HG03575 (cell line): ENCODE results near the gene LIN37.

Experiments used
- ATAC-seq: cut with Tn5 transposase; IDR thresholded peaks from one replicate; pipeline ENCODE4 v1.9.1; 2021; ENCODE audit not compliant: unreplicated experiment, insufficient number of reproducible peaks, low FRiP score; ENCODE audit errors: extremely low read depth

The LIN37 gene

DNA sequence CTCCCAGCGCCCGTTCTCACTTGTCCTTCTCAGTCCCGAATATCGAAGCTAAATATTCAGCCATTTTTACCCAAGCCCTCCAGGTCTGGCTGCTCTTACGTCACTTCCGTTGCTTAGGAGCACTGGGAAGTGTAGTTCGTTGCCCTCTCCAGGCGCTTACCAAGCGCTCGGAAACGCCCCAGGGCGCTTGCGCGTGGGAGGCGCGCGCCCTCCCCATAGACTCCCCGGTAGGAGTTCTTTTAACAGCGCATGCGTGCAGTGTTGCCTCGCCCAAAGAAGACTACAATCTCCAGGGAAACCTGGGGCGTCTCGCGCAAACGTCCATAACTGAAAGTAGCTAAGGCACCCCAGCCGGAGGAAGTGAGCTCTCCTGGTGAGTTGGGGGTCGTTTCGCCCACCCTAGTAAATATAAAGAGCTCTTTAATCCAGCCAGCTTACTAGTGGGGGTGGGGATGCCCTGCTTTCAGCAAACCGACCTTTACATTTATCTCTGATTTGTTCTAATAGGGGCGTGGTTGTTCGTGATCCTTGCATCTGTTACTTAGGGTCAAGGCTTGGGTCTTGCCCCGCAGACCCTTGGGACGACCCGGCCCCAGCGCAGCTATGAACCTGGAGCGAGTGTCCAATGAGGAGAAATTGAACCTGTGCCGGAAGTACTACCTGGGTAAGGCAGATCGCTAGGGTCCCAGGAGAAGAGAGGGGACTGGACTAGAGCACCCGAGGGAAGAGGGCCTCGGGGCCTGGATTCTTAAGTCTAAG lies 2.9 kb upstream of the LIN37 start, which contains the start of the genes PSENEN and U2AF1L4:
TSS of gene PSENEN (plus strand) at position 324 of the 759 bp plus-strand sequence. CDS start at position 604, 280 bp downstream.
TSS of gene U2AF1L4 (minus strand) at position 91 of the 759 bp plus-strand sequence. CDS start at position 64, 27 bp downstream.
- ATAC-seq: no peak

DNA sequence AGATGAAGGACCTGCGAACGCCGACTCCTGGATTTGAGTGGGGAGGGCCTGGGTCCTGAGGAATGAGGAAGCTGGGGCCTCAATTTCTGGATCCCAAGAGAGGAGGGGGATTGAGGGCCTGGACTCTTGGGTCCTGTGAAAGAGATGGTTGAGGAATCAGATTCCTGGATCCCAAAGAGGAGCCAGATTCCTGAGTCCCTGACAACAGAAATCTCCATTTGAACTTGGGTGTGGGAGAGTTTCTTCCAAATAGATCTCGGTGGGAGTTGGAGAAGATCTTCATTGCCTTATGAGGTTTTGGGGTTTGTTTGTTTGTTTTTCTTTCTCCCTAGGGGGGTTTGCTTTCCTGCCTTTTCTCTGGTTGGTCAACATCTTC lies 2.3 kb upstream of the LIN37 start:
- no peak for ATAC-seq

DNA sequence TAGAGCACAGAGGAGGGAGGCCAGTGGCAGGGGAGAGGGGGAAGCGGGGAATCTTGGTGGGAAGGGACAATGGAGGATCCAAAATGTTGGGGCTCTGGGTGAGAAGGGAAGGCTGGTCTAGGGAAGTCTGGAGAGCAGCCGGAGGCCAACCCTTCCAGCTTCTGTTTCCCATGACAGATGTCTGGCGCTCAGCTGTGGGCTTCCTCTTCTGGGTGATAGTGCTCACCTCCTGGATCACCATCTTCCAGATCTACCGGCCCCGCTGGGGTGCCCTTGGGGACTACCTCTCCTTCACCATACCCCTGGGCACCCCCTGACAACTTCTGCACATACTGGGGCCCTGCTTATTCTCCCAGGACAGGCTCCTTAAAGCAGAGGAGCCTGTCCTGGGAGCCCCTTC lies 1.8 kb upstream of the LIN37 start:
- ATAC-seq: no peak

DNA sequence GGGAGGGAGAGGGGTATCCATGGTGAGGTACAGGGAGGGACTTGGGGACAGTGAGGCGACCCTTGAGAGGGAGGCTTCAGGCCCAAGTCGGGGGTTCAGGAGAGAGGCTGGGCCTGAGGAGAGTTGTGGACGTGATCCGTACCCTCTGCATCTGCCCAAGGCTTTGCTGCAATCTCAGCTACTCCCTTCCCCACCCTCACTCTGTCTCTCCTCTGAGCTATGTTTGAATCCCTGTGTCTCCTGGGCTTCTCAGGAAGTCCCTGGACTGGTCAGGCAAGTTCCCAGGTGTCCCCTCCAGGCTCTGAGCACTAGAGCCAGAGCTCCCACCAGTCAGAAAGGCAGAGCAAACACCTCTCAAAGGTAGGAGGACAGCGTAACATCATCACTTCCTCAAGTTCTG lies 1.8 kb downstream of the LIN37 start:
- ATAC-seq: no peak

DNA sequence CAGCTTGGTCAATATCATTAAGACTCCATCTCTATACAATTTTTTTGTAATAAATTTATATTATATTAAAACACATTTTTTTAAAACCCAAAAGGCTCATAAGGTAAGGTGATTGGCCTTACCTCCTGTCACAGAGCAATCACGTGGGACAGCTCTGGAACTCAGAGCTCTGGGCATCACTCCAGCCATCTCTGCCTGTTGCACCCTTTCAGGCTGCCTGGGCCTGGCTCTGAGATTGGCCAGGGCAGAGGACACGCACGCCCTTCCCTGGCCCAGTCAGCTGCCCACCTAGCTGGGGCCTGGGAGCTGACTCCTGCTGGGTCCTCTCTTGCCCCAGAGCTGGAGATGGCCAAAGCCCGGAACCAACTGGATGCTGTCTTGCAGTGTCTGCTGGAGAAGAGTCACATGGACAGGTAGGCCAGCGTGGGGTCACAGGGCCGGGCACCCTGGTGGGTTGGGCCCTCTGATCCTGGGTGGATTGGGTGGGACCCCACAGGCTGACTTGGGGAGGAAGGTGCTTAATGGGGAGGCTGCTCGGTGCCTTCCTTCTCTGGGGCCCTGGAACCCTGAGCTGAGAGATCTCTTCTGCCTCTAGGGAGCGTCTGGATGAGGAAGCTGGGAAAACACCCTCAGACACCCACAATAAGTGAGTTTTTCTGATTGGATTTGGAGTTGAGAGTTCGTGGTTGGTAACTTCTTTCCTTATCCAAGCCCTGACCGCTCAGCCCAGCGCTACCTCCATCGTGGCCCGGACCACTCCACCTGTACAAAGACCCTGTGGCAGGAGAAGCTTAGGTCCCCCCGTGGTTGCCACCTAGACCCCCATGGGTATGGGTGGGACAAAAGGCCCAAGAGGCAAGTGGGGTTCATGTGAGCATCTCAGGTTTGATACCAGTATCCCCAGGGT lies 3.7 kb downstream of the LIN37 start:
- ATAC-seq: no peak

DNA sequence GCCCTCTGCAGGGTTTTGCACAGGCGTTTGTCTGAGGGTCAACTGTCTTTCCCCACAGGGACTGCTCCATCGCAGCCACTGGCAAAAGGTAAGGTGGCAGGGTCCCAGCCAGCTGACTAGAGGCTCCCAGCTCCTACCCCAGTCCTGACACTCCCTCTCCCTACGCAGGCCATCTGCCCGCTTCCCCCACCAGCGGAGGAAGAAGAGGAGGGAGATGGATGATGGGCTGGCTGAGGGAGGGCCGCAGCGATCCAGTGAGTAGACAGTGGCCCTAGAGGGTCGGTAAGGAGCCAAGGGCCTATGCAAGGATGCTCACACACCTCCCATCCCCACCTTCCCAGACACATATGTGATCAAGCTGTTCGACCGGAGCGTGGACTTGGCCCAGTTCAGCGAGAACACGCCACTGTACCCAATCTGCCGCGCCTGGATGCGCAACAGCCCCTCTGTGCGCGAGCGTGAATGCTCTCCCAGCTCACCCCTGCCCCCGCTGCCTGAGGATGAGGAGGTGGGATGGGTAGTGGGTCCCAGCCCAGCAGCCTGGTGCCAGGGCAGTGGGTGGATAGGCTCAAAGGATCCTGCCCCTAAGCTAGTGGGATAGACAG lies 4.5 kb downstream of the LIN37 start:
- no peak for ATAC-seq

DNA sequence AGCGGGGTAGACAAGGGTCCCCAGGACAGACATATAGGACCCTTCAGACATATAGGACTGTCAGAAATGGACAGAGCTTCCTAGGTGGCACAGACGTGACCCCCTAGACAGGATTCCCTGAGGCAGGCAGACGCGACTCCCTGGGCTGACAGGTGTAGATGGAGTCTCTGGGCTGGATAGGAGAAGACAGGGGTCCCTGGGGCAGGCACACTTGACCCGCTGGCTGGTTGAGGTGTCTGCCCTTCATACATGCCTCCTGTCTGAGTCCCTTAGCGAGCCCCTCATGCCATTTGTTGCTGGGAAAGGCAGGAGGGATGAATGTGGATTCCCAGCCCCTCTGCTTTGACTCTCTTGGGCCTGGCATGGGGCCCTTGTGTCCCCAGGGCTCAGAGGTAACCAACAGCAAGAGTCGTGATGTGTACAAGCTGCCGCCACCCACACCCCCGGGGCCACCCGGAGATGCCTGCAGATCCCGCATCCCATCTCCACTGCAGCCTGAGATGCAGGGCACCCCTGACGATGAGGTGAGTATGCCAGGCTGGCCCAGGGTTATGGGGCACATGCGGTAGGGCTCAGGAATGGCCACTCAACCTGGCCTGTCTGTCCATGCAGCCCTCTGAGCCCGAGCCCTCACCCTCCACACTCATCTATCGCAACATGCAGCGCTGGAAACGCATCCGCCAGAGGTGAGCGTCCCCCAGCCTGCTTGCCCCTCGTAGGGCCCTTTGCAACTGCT lies 5.4 kb downstream of the LIN37 start:
- no peak for ATAC-seq

DNA sequence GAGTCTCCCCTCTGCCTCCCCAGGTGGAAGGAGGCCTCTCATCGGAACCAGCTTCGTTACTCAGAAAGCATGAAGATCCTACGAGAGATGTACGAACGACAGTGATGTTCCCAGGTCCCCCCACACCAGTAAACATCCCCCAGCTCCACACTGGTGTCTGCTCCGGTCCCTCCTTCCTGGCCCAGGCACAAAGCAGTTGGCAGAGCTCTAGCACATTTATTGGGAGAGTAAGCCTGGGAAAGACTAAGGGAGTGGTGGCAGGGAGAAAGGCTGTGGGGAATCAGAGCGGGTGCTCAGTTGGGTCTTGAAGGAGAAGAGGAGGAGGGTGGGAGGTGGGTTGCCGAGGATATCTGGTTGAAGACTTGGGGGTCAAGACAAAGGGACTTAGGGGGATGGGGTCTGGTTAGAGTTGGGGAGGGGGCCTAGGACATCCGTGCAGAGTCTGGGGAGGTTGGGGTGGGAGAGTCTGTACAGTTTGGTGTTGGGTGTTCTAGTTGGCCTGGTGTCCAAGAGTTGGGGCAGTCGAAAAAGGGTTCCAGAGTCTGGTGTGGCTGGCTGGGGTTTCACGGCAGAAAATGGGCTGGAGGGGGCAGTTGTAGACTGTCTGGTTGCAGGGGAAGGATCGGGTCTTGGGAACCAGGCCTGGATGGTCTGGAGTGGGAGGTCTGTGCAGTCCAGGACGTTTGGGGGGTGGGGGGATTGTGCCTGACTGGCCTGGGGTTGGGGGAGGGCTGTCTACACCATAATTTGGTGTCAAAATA lies 6.2 kb downstream of the LIN37 start:
- ATAC-seq: no peak

DNA sequence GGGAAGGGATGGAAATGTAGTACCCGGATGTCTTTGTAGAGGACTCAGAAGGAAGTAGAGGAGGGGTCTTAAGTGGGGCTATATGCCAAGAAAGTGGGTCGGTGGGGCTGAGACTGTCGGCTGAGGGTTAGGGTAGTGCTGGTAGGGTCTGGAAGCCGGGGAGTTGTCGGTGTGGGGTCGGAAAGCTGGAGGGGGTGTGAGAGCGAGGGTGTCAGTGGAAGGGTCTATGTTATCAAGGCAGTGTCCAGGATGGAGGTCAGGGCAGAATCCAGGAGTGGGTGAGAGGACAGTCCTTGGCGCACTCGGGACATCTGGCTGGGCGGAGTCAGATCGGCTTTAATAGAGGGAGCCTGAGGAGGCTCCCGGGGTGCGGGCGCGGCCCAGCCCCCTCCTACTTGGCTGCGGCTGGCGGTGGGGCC lies 6.8 kb downstream of the LIN37 start:
- ATAC-seq: no peak

DNA sequence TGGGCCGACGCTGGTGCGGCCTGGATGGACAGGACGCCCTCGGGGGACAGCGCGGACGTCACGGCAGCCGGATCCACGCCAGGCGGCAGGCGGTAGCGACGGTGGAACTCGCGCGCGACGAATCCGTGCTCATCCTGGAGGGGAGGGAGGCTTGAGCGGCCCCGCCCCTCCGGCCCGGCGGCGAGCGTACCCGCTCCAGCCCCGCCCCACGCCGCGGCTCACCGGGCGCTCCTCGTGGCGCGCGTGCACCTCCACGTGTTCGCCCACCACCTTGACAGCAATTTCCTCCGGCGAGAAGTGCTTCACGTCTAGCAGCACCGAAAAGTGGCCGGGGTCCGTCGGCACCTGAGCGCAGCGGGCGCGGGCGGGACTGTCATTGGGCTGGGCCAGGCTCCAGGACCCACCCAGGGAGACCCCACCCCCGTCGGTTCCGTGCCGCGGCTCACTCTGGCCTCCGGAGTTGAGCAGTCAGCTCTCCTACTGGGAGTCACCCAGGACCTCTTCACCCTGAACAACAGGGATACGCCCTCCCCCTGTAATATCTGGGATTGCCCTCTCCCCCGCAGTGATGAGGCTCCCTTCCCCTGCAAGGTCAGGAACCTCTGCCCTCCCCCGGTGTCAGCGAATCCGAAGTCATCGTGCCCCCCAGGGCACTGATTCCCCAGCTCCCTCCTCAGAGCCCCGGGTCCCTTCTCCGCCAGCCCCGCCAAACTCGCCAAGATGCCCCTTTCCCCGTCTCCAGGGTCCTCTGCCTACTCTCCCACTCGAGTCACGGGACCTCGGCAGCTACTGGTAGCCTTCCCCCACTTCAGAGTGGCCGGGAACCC lies 7.4 kb downstream of the LIN37 start:
- no peak for ATAC-seq

DNA sequence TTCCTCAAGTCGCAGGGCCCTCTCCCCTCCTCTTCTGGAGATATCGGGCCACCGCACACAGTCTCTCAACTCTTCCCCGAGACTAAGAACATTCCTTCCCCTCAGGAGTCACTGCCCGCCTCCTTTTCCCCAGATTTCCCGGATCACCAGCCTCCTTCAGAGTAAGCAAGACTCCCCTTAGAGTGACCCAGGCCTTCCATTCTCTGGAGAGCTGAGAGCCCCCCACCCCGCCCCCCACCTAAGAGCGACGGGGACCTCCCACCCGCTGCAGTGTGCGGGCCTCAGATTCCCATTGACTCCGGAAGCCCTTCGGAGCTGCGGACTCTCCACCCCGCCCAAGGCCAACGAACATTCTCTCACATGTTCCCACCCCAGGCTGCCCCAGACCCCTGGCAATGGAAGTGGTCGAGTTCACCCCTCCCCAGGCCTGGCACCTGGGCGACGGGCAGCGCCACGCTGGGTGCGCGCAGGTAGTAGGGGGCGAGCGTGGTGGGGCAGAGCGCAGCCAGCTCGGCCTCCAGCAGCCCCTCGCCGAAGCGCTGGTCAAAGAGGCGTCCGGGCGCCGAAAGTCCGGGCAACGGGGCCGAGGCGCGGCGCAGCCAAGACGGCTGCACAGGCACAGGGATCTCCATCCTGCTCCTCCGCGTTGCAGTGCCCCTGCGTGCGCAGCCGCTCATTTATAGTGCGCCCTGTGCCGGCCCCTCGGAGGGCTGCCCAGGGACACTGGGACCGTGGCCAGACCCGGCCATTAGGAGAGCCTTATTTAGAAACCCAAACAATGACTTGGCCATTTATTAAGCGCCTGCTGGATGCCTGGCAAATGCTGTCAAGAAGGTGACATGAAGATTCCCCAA lies 8.2 kb downstream of the LIN37 start, which contains the start of gene HSPB6:
TSS of gene HSPB6 (minus strand) at position 653 of the 854 bp plus-strand sequence. CDS start at position 632, 21 bp downstream.
- no peak for ATAC-seq

DNA sequence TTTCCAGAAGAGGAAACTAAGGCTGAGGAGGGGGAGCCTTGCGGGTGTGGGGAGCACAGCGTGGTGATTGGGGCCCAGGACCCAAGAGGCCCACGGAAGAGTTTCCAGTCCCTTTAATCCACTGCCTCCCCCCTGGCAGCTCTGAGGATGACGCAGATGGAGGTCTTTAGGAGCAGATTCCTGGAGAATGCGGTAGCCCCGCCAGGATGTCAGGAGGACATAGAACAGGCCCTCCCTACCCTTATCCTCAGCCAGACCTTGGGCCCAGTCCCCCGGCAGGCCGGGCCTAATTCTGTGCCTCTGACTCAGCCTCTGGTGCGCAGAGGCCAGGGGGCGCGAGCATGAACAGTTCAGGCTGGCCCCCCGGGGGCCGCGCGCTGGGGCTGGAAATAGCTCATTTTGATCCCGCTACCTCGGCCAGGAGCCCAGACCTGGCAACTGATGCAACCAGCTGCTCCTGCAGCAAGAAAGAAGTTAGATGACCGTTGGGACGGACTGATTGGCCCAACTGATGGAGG lies 8.9 kb downstream of the LIN37 start:
- no peak for ATAC-seq

DNA sequence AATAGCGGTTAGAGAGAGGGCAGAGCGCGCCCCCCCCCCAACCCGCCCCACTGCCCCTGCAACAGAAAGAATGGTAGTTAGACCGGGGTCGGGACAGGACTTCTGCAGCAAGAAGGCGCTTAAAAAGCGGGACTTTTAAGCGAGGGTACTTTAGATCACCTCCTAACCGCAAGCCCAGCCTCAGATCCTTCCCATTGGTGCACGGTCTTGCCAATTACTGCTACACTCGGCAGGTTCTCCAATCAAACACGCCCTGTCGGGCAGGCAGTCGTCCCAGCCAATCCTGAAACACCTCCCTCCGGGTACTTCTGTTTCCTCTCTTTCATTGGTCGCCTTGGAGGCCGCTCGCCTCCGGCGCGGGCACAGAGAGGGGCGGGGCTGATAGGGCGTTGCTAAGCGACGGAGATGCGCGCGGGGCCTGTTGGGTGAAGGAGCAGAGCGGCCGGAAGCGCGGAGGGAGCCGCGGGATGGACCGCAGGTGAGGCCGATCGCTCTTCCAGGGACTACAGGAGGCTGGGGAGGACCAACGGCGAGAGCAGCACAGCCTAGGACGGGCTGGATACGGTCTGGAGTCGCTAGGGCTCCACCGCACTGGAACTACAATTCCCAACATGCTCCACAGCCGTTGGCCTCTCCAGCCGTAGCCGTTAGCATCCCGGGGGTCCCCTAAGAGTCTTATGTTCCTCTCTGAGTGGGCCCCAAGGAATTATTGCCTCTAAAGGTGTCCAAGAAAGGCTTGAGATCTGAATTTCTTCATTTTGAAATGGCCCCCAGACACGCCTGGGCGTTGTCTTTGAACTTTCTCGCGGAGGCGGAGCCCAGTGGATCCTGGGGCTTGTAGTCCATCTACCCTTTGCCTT lies 9.6 kb downstream of the LIN37 start, which contains the start of gene PROSER3:
TSS of gene PROSER3 (plus strand) at position 428 of the 860 bp plus-strand sequence. CDS start at position 468, 40 bp downstream.
- peak; percentile 67 for ATAC-seq

DNA sequence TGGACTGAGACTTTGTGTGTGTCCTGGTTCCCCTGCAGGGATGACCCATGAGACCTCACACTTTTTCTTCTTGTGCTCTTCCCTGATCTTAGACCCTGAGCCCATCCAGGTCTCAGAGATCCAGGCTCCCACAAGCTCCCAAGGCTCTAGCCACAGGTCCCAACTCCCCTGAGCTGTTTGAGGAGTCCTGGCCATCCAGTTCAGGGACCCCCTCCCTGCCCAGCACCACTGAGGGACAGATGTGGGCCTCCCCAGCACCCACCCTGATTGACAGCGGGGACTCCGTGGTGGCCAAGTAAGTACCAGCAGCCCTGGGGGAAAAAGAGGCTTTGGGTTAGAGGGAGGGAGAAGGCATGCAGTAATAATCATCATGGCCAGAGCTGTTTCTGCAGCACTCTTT lies 11.3 kb downstream of the LIN37 start:
- no peak for ATAC-seq

DNA sequence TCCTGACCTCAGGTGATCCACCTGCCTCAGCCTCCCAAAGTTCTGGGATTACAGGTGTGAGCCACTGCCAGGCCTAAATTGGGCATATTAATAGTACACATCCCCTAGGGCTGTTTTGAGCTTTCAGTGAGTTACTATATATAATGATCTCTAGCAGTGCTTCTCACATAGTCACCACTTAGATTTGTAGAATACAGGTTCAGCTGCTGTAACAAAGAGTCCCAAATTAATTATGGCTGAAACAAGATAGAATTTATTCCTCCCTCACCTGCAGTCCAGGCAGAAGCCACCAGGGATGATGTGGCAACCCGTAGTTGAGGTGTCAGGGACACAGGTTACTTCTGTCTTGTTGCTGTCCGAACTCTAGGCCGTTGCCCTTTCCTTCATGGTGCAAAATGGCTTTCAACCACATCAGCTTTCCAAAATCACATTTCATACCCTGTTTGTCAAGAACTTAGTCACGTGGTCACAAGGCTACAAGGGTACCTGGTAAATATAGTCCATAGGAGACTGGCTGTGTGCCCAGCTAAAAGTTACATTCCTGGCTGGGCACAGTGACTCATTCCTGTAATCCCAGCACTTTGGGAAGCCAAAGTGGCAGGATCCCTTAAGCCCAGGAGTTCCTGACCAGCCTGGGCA lies 12.5 kb downstream of the LIN37 start:
- no peak for ATAC-seq
